ENCODE results near the gene TOM1.

Gene TOM1

DNA sequence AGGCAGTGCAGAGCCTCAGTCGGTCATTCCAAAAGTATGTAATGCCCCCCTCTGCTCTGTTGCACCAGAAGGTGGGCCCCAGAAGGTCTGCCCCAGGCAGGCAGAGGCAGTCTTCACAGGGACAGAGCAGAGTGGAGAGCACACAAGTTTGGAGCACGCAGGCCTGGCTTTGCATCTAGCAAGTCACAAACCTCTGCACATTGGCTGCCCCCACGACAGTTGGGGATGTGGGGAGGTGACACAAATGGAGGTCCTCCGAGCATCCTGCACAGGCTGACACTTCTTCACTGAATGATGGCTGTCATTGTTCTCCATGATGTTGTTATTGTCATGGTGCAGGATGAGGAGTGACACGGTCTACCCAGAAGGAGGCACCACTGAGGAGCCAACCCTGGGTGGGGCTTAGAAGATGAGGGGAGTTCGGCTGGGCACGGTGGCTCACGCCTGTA lies 11.9 kb downstream of the TOM1 start:
- no peak overlapping the region for H4K8ac ChIP-seq (ENCODE audit: low read depth, low read length)
- peaks cover 2% of the 10 kb centered on the region for H3K9me3 ChIP-seq (ENCODE audit: insufficient read depth, low read depth, low read length)
- no peak overlapping the region for H3K27ac ChIP-seq (ENCODE audit: low read depth, low read length)
- H4K12ac ChIP-seq (ENCODE audit: low read depth, low read length): no peak overlapping the region
- peaks cover 5 to 16% of the 10 kb centered on the region in 2 experiments for H3K36me3 ChIP-seq (ENCODE audit: control insufficient read depth in 1 of 2, insufficient read depth in 2 of 2, low read length in 2 of 2)
- H2AFZ ChIP-seq (ENCODE audit: insufficient read depth, low read length, poor library complexity): no peak overlapping the region
- no peak overlapping the region for H2AK5ac ChIP-seq (ENCODE audit: low read length)
- H4K91ac ChIP-seq (ENCODE audit: low read depth, low read length): no peak overlapping the region
- WGBS (ENCODE audit: extremely low coverage, insufficient coverage, insufficient read length): no CpG with 5 or more reads among the region's 8 CpGs
- H2BK5ac ChIP-seq (ENCODE audit: low read depth, low read length, poor library complexity): no peak overlapping the region
- H3K4me2 ChIP-seq (ENCODE audit: low read length): no peak overlapping the region
- H3K27me3 ChIP-seq (ENCODE audit: insufficient read depth, low read length): no peaks in the 10 kb centered on the region
- DNase-seq: no peak
- H3K14ac ChIP-seq (ENCODE audit: low read length): no peak overlapping the region
- no peak overlapping the region for H2BK120ac ChIP-seq (ENCODE audit: insufficient read depth, low read length, poor library complexity)
- H3K4me3 ChIP-seq (ENCODE audit: low read depth, low read length): no peak overlapping the region
- peak overlapping the region; percentile 23 for H2BK12ac ChIP-seq (ENCODE audit: low read length)
- H3K9ac ChIP-seq (ENCODE audit: low read length): no peak overlapping the region
- H3K23ac ChIP-seq (ENCODE audit: low read length): no peak overlapping the region
- H3K79me1 ChIP-seq (ENCODE audit: low read length): no peaks in the 10 kb centered on the region
- H3K4ac ChIP-seq (ENCODE audit: low read depth, low read length): peak overlapping the region; percentile 44
- H3K79me2 ChIP-seq (ENCODE audit: control insufficient read depth, insufficient read depth, low read length, poor library complexity): peaks cover 3% of the 10 kb centered on the region
- peaks cover 18 to 27% of the 10 kb centered on the region in 2 experiments for H3K4me1 ChIP-seq (ENCODE audit: control insufficient read depth in 1 of 2, insufficient read depth in 2 of 2, low read length in 2 of 2)
- H3K18ac ChIP-seq (ENCODE audit: low read length): peak overlapping the region; percentile 16

DNA sequence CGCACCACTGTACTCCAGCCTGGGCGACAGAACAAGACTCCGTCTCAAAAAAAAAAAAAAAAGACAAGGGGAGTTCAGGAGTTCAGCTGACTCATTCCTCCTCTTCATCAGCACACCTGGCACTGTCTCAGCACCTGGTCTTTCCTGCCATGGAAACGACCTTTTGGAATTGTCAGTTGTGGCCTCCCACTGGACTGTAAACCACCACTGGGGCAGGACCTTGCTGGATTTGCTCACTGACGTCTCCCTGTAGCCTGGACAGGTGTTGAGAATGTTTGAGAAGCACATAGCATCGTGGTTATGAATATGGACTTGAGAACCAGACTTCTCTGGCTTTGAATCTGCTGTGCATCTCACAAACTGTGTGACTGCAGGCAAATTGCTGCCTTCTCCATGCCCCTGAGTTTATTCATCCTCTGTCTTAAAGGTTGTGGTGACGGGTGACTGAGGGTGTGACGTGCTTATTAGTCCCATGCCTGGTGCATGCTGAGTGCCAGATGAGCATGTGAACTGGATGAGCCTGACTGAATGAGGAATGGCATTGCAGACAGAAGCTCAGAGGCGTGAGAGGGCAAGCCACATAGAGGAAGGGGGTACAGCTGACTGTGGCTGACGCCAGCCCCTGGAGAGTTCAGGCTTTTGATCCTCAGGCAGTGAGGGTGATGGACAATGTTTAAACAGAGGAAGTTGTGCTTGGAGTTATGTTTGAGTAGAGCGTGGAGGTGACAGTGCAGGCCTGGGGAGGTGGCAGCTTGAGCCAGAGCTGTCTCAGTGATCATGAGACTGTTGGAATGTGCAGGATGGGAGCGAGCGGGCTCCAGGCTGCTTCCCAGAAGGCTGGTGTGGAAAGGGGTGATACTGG lies 12.7 kb downstream of the TOM1 start:
- Histone ChIP-seq H2AFZ (ENCODE audit: insufficient read depth, low read length, poor library complexity) (no peak overlapping the region), H4K12ac (ENCODE audit: low read depth, low read length) (no peak overlapping the region), H2AK5ac (ENCODE audit: low read length) (no peak overlapping the region), H3K27ac (ENCODE audit: low read depth, low read length) (no peak overlapping the region), H2BK12ac (ENCODE audit: low read length) (no peak overlapping the region), H3K36me3 (ENCODE audit: control insufficient read depth in 1 of 2, insufficient read depth in 2 of 2, low read length in 2 of 2) (peaks cover 5 to 17% of the 10 kb centered on the region in 2 experiments), H3K9ac (ENCODE audit: low read length) (no peak overlapping the region), H3K4me2 (ENCODE audit: low read length) (no peak overlapping the region), H4K91ac (ENCODE audit: low read depth, low read length) (no peak overlapping the region), H3K4ac (ENCODE audit: low read depth, low read length) (no peak overlapping the region), H3K4me1 (ENCODE audit: control insufficient read depth in 1 of 2, insufficient read depth in 2 of 2, low read length in 2 of 2) (peaks cover 18 to 26% of the 10 kb centered on the region in 2 experiments), H3K14ac (ENCODE audit: low read length) (no peak overlapping the region), H4K8ac (ENCODE audit: low read depth, low read length) (no peak overlapping the region), H3K27me3 (ENCODE audit: insufficient read depth, low read length) (no peaks in the 10 kb centered on the region), H3K9me3 (ENCODE audit: insufficient read depth, low read depth, low read length) (peaks cover 2% of the 10 kb centered on the region), H3K4me3 (ENCODE audit: low read depth, low read length) (no peak overlapping the region), H3K79me1 (ENCODE audit: low read length) (no peaks in the 10 kb centered on the region), H2BK120ac (ENCODE audit: insufficient read depth, low read length, poor library complexity) (no peak overlapping the region), H3K79me2 (ENCODE audit: control insufficient read depth, insufficient read depth, low read length, poor library complexity) (peaks cover 3% of the 10 kb centered on the region), H3K23ac (ENCODE audit: low read length) (no peak overlapping the region), H2BK5ac (ENCODE audit: low read depth, low read length, poor library complexity) (no peak overlapping the region), H3K18ac (ENCODE audit: low read length) (no peak overlapping the region)
- DNase-seq: peak; percentile 65 to 75
- no CpG with 5 or more reads among the region's 13 CpGs for WGBS (ENCODE audit: extremely low coverage, insufficient coverage, insufficient read length)

DNA sequence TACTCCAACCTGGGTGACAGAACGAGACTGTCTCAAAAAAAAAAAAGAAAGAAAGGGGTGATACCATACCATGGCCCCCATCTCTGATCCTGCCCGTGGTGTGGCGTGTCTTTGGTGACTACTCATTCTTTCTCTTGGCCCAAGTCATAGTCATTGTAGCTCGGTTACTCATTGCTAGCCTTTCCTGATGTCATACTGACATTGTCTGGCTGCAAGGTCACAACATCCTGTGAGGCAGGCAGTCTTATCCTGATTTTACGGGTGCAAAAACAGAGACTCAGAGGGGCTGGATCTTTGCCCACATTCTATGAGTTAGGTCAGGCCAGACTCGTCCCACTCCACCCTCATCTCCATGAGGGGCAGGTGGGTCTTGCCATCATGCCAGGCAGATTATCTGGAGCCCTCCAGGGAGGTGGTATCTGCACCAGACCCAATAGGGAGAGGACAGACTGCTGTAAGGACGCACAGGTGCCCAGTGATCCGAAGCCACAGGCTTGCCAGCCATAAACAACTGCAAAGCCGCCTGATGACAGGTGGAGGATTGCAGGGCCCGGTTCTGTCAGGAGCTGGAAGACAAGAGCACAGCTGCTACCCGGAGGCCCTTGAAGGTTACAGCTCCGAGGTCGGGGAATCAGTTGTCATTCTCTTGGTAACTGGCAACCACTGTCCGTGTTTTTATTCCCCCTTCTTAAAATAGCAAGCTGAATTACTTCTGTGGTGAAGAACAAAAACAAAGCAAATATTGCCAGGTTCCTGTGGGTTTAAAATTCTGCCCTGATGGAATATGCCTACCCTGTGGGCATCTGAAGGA lies 13.8 kb downstream of the TOM1 start:
- Histone ChIP-seq H3K4me3 (ENCODE audit: low read depth, low read length) (no peak overlapping the region), H3K4me1 (ENCODE audit: control insufficient read depth in 1 of 2, insufficient read depth in 2 of 2, low read length in 2 of 2) (peaks cover 18 to 26% of the 10 kb centered on the region in 2 experiments), H3K27ac (ENCODE audit: low read depth, low read length) (no peak overlapping the region), H4K12ac (ENCODE audit: low read depth, low read length) (no peak overlapping the region), H3K79me2 (ENCODE audit: control insufficient read depth, insufficient read depth, low read length, poor library complexity) (peaks cover 3% of the 10 kb centered on the region), H4K8ac (ENCODE audit: low read depth, low read length) (no peak overlapping the region), H3K18ac (ENCODE audit: low read length) (no peak overlapping the region), H2BK12ac (ENCODE audit: low read length) (no peak overlapping the region), H2AFZ (ENCODE audit: insufficient read depth, low read length, poor library complexity) (no peak overlapping the region), H3K27me3 (ENCODE audit: insufficient read depth, low read length) (no peaks in the 10 kb centered on the region), H3K79me1 (ENCODE audit: low read length) (no peaks in the 10 kb centered on the region), H3K9me3 (ENCODE audit: insufficient read depth, low read depth, low read length) (peaks cover 2% of the 10 kb centered on the region), H2BK5ac (ENCODE audit: low read depth, low read length, poor library complexity) (no peak overlapping the region), H2AK5ac (ENCODE audit: low read length) (no peak overlapping the region), H3K36me3 (ENCODE audit: control insufficient read depth in 1 of 2, insufficient read depth in 2 of 2, low read length in 2 of 2) (peaks cover 16 to 28% of the 10 kb centered on the region in 2 experiments), H3K9ac (ENCODE audit: low read length) (no peak overlapping the region), H3K23ac (ENCODE audit: low read length) (no peak overlapping the region), H3K4ac (ENCODE audit: low read depth, low read length) (no peak overlapping the region), H2BK120ac (ENCODE audit: insufficient read depth, low read length, poor library complexity) (no peak overlapping the region), H4K91ac (ENCODE audit: low read depth, low read length) (no peak overlapping the region), H3K4me2 (ENCODE audit: low read length) (no peak overlapping the region), H3K14ac (ENCODE audit: low read length) (no peak overlapping the region)
- DNase-seq: peak in 1 of 2 donors; percentile 23
- WGBS (ENCODE audit: extremely low coverage, insufficient coverage, insufficient read length): no CpG with 5 or more reads among the region's 14 CpGs

DNA sequence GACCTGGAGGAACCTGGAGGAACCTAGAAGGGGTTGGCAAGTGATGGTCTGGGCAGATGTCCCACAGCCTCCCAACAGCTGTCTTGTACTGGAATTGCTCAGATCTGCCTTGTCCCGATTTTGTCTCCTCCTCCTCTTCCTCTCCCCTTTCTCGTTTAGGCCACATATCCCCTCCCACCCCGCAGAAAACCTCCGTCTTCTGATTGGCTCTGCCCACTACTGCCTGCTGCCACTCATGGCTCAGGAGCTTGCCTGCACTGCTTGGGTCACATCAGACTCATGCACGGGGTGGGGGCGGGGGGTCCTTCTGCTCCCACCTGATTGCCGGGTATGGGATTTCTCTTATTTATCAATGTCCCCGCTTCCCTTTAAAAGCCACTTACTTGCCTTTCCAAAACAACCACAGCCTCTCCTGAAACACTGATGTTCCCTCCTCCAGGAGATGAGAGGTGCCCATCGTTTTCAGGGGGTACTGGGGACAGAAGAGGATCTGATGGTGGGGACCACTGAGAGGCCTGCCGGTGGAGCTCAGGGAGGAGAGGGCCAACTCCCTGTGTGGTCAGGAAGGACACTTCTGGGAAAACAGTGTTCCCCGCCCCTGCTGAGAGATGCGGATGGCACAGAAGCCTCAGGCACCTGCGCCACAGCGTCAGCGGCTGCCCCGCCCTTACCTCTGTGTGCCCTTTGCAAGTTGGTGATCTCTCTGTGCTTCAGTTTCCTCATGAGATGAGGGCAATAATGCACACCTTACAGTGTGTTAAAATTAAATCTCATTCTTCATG lies 14.7 kb downstream of the TOM1 start:
- no peak overlapping the region for H3K23ac ChIP-seq (ENCODE audit: low read length)
- H2BK12ac ChIP-seq (ENCODE audit: low read length): no peak overlapping the region
- no peak overlapping the region for H4K91ac ChIP-seq (ENCODE audit: low read depth, low read length)
- H3K4me2 ChIP-seq (ENCODE audit: low read length): no peak overlapping the region
- no peak overlapping the region for H3K14ac ChIP-seq (ENCODE audit: low read length)
- no peaks in the 10 kb centered on the region for H3K79me1 ChIP-seq (ENCODE audit: low read length)
- H3K18ac ChIP-seq (ENCODE audit: low read length): no peak overlapping the region
- H3K27ac ChIP-seq (ENCODE audit: low read depth, low read length): no peak overlapping the region
- peaks cover 18 to 26% of the 10 kb centered on the region in 2 experiments for H3K4me1 ChIP-seq (ENCODE audit: control insufficient read depth in 1 of 2, insufficient read depth in 2 of 2, low read length in 2 of 2)
- peaks cover 2% of the 10 kb centered on the region for H3K9me3 ChIP-seq (ENCODE audit: insufficient read depth, low read depth, low read length)
- no peak overlapping the region for H2BK120ac ChIP-seq (ENCODE audit: insufficient read depth, low read length, poor library complexity)
- H3K79me2 ChIP-seq (ENCODE audit: control insufficient read depth, insufficient read depth, low read length, poor library complexity): peaks cover 3% of the 10 kb centered on the region
- H3K9ac ChIP-seq (ENCODE audit: low read length): no peak overlapping the region
- no peaks in the 10 kb centered on the region for H3K27me3 ChIP-seq (ENCODE audit: insufficient read depth, low read length)
- no peak overlapping the region for H2BK5ac ChIP-seq (ENCODE audit: low read depth, low read length, poor library complexity)
- H4K8ac ChIP-seq (ENCODE audit: low read depth, low read length): no peak overlapping the region
- WGBS (ENCODE audit: extremely low coverage, insufficient coverage, insufficient read length): no CpG with 5 or more reads among the region's 16 CpGs
- no peak overlapping the region for H3K4me3 ChIP-seq (ENCODE audit: low read depth, low read length)
- no peak overlapping the region for H2AFZ ChIP-seq (ENCODE audit: insufficient read depth, low read length, poor library complexity)
- H3K4ac ChIP-seq (ENCODE audit: low read depth, low read length): no peak overlapping the region
- H2AK5ac ChIP-seq (ENCODE audit: low read length): no peak overlapping the region
- no peak overlapping the region for H4K12ac ChIP-seq (ENCODE audit: low read depth, low read length)
- no peak for DNase-seq
- peaks cover 25 to 34% of the 10 kb centered on the region in 2 experiments for H3K36me3 ChIP-seq (ENCODE audit: control insufficient read depth in 1 of 2, insufficient read depth in 2 of 2, low read length in 2 of 2)
